ENCODE measurements around the gene LMNTD1.
"Not testable (repeated sequence)": the region's sequence is repeated elsewhere in the genome, so short reads cannot be mapped to it uniquely, and the experiment has no call there.

Gene LMNTD1

GRCh38 chr12:25553098-25553497 is at the start of gene LMNTD1:
Gene LMNTD1, minus strand, starts transcription at chr12:25553283. Its CDS starts 324 bp downstream, at chr12:25552959.
- DNase-seq (ENCODE audit: low spot score) = no peak

GRCh38 chr12:25598956-25599355 is 45.9 kb upstream of the LMNTD1 start:
- DNase-seq (ENCODE audit: low spot score) = no peak

- not testable (repeated sequence) for DNase-seq (ENCODE audit: low spot score)
These were observed 42.4 kb upstream of the LMNTD1 start for GRCh38 chr12:25595496-25595895.

DNA sequence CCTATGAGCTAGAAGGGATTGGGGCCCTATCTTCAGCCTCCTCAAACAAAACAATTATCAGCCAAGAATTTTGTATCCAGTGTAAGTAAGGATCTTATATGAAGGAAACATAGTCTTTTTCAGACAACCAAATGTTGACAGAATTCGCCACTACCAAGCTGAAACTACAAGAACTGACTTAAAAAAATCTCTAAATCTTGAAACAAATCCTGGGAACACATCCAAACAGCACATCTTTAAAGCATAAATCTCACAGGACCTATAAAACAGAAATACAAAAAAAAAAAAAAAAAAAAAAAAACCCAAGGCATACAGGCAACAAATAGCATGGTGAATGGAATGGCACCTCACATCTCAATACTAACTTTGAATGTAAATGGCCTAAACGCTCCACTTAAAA is 41.3 kb upstream of the LMNTD1 start:
- no peak for DNase-seq (ENCODE audit: low spot score)

GRCh38 chr12:25592725-25593495 is 39.8 kb upstream of the LMNTD1 start:
- no peak for DNase-seq (ENCODE audit: low spot score)

GRCh38 chr12:25591144-25591543 is 38.1 kb upstream of the LMNTD1 start:
- no peak for DNase-seq (ENCODE audit: low spot score)

DNA sequence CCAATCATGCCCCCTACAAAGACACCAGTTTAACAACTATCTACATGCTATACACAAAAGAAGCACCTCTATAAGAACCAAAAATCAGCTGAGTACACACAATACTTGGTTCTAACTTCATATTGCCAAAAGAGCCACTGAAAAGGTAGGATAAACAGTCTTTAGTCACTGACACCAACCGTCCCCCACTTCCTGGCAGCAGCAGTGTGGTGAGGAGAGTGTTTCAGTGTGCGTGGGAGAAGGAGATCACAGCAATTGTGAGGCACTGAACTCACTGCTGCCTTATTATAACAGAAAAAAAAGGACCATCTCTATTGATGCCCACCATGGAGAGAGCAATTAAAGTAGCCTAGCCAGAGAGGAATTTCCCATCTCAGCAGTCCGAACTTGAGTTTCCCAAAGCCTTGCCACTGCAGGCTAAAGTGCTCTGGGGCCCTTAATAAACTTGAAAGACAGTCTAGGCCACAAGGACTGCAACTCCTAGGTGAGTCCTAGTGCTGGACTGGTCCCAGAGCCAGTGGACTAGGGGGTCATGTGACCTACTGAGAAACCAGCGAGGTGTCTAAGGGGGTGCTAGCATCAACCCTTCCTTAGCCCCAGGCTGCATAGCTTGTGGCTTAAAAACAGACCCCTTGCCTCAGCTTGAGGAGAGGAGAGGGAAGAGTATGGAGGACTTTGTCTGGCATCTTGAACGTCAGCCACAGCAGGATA is 37.1 kb upstream of the LMNTD1 start:
- DNase-seq (ENCODE audit: low spot score) = no peak

GRCh38 chr12:25587346-25587745 is 34.3 kb upstream of the LMNTD1 start:
- no peak for DNase-seq (ENCODE audit: low spot score)

GRCh38 chr12:25585662-25586061 is 32.6 kb upstream of the LMNTD1 start:
- no peak for DNase-seq (ENCODE audit: low spot score)

DNA sequence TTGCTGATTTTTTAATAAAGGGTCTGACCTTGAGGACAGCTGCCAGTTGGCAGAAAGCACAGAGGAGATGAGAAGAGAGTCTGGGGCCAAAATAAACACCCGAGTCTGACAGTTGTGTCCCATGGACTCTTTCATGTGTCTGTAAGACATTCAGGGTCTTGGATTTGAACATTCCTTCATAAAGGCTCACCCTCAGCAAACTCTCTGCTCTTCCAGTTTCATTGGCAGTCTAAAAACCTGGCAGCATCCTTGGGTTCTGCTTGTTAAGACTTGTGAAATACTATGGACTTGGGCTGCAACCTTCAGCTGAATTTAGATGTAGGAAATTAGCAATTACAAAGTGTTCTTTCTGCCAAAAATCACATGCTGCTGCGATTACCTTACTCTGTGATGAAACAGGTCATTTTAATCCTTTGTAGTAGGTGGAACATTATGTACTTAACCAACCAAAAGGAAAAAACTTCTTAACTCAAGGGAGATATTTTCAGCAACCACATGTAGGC is 32.0 kb upstream of the LMNTD1 start:
- DNase-seq (ENCODE audit: low spot score) = no peak

- no peak for DNase-seq (ENCODE audit: low spot score)
These were observed 31.5 kb upstream of the LMNTD1 start for GRCh38 chr12:25584596-25584995.

- DNase-seq (ENCODE audit: low spot score) = no peak
These were observed 30.5 kb upstream of the LMNTD1 start for GRCh38 chr12:25583545-25583944.

- no peak for DNase-seq (ENCODE audit: low spot score)
These were observed 28.0 kb upstream of the LMNTD1 start for GRCh38 chr12:25581067-25581466.

DNA sequence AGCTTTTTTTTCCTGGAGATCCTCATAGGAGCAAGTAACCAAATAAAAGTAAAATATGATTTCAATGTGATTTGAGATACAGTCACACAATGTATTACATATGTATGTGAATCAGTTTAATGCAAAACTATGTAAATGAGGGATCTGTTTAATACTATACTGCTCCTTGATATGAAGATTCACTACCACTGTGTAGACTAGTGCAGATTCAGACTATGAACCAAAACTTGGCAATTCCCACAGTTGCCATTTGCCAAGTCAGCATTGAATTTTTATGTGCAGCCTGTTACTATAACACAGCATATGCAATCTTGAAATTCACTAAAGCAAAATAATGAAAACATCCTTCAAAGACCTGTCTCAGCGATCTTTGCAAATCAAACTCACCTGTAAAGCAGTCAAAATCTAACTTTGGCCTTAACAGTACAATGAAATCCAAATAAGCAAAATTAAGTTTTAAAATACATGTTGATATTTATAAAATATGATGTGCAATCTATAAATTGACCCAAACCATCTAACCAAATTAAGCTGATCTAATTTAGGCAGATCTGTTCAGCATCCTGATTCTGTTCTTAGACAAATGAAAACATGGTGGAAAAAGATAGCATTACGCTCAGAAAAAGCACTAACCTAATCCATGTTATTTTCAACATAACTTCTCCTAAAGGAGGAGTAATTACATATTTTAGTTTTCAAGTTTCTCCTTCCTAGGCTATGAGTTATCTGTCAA is 25.5 kb upstream of the LMNTD1 start:
- DNase-seq (ENCODE audit: low spot score) = no peak

GRCh38 chr12:25574761-25575160 is 21.7 kb upstream of the LMNTD1 start:
- DNase-seq (ENCODE audit: low spot score) = no peak

DNA sequence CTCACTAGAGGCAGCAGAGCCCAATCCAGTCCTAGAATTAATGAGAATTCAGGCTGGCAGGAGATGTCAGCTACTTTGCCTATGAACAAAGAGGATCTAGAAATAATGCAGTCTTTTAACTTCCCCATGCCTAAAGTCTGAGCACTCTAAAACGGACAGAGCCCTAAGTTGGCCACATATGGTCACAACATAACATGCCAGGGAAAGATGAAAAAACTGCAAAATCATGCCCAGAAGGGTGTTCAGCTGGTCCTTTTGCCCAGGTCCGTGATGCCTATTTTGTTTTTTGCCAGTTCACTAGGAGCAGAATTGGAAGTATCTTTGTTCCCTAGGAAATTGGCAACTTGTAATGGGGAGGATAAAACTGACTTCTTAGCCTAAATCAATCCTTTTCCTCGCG is 20.3 kb upstream of the LMNTD1 start:
- no peak for DNase-seq (ENCODE audit: low spot score)

DNA sequence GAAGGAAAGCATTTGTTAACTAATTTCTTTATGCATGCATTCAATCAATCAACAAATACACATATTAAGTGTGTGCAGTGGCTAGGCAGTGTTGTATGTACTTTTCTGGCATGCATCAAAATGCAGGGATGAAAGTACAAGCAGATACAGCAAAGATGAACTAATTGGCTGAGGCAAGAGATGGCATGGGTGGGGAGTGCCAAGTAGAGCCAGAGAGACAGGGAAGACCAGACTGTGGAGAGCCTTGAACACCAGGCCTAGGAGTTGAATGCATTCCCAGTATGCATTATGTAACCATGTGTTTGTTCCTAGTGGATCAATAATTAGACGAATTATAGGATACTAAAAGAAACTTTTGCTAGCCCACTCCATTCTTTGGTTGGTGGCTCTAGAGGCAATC is 17.3 kb upstream of the LMNTD1 start:
- no peak for DNase-seq (ENCODE audit: low spot score)

GRCh38 chr12:25566202-25566949 is 13.3 kb upstream of the LMNTD1 start:
- DNase-seq (ENCODE audit: low spot score) = no peak

GRCh38 chr12:25558586-25558985 is 5.5 kb upstream of the LMNTD1 start:
- no peak for DNase-seq (ENCODE audit: low spot score)

DNA sequence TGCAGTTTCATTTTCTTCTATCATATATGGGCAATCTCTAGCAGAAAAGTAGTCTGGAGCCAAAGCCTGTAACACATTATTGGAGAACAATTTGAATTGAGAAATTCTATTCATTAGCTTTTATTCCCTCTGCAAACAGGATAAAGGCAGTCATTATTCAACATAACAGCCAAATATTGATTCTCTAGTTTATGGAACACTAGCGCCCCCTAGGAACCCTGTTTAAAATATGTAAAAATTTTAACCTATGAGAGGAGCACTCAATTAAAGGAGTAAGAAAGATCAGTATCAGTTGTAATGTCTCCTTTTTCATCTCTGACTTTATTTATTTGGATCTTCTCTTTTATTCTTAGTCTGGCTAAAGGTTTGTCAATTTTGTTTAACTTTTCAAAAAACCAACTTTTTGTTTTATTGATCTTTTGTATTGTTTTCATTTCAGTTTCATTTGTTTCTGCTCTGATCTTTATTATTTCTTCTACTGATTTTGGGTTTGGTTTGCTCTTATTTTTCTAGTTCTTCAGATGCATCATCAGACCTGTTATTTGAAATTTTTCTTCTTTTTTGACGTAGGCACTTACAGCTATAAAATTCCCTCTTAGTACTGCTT is 4.8 kb upstream of the LMNTD1 start:
- DNase-seq (ENCODE audit: low spot score) = peak; percentile 11

DNA sequence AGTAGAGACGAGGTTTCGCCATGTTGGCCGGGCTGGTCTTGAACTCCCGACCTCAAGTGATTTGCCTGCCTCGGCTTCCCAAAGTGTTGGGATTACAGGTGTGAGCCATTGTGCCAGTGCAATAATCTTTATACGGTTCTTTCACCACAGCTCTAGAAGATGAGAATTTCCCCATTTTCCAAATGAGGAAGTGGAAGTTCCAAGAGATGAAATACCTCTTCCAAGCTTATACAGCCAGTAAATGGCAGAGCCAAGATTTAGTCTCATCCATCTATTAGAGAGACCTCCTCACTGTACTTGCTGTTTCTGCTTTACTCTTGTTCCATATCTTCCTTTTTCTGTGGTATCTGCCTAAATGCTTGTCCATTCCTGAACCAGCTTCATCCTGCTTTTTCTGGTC is 3.1 kb upstream of the LMNTD1 start:
- DNase-seq (ENCODE audit: low spot score) = no peak

DNA sequence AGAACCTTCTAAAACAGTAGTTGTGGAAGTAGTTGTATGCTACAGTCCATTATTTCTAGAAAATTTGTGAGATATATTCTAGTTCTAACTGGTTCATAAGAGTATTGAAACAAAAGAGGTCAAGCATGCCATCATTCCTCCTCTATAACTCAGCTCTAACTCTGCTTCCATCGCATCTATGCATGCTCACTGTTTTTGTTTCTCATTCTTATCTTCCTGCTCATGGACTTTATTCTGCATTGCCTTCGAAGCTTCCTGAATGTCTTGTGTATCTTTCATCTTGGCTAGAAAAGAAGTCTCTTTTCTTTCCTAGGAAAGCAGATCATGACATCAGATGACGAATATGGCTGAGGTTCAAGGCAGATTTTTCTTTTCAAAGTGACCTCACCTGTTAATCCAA is 402 bp downstream of the LMNTD1 start:
- no peak for DNase-seq (ENCODE audit: low spot score)
